CD14-positive monocyte (primary cell): ENCODE data around the gene KIF1A. TPM values are rescaled to one million over a fixed set of nuclear protein-coding genes. Genes with fewer than 3 reads are reported as not detected.

ENCODE experiments used
- DNase-seq, 3 donors: peaks; one replicate each; pipeline ENCODE4 v3.0.0-alpha.2; 2011 to 2022
- H2AFZ ChIP-seq: 2 replicates; pipeline ENCODE4 v1.6.0; 2012; ENCODE audit warnings: mild to moderate bottlenecking, low read depth, low read length, inconsistent platforms; ENCODE audit not compliant: insufficient read depth, poor library complexity, severe bottlenecking
- H3K27ac ChIP-seq, 2 donors: 1 replicate in 1 of 2; 2 replicates in 1 of 2; pipeline ENCODE4 v1.5.1; 2012 to 2013; ENCODE audit warnings: low read length in 2 of 2, control low read depth in 1 of 2, inconsistent platforms in 1 of 2, low read depth in 1 of 2, mild to moderate bottlenecking in 1 of 2
- H3K27me3 ChIP-seq, 2 donors: one replicate each; pipeline versions ENCODE4 v1.6.0 to v1.6.1; 2011 to 2013; ENCODE audit warnings: low read length in 2 of 2; ENCODE audit not compliant: control insufficient read depth in 2 of 2, insufficient read depth in 2 of 2
- H3K36me3 ChIP-seq, 2 donors: replicated peaks in 1 of 2; 1 replicate in 1 of 2; 2 replicates in 1 of 2; pipeline versions ENCODE4 v1.5.1 to v1.6.1; 2012 to 2013; ENCODE audit warnings: low read length in 2 of 2, control low read depth in 1 of 2, inconsistent platforms in 1 of 2, mild to moderate bottlenecking in 1 of 2; ENCODE audit not compliant: insufficient read depth in 2 of 2, control insufficient read depth in 1 of 2
- H3K4me1 ChIP-seq, 2 donors: 1 replicate in 1 of 2; 2 replicates in 1 of 2; pipeline versions ENCODE4 v1.5.1 to v1.6.1; 2012 to 2013; ENCODE audit warnings: low read length in 2 of 2, control low read depth in 1 of 2, inconsistent platforms in 1 of 2, mild to moderate bottlenecking in 1 of 2, moderate library complexity in 1 of 2; ENCODE audit not compliant: insufficient read depth in 2 of 2, control insufficient read depth in 1 of 2
- H3K4me2 ChIP-seq: replicated peaks from 2 replicates; pipeline ENCODE3; 2012; ENCODE audit warnings: low read length, moderate library complexity, mild to moderate bottlenecking; ENCODE audit not compliant: poor library complexity, severe bottlenecking; ENCODE audit errors: extremely low read depth
- H3K4me3 ChIP-seq, 3 experiments: fragments of 200-600 bp in 1 of 3; sonication (generic) in 1 of 3; replicated peaks in 1 of 3; 1 replicate in 2 of 3; 2 replicates in 1 of 3; pipeline ENCODE4 v1.5.1; 2011 to 2013; ENCODE audit warnings: low read length in 3 of 3, mild to moderate bottlenecking in 3 of 3, control low read depth in 2 of 3, low read depth in 2 of 3, inconsistent platforms in 1 of 3, moderate library complexity in 1 of 3
- H3K79me2 ChIP-seq: 2 replicates; pipeline ENCODE4 v1.6.0; 2012; ENCODE audit warnings: mild to moderate bottlenecking, control low read depth, inconsistent platforms, low read length, moderate library complexity; ENCODE audit not compliant: insufficient read depth
- H3K9ac ChIP-seq: 2 replicates; pipeline ENCODE4 v1.6.0; 2017; ENCODE audit warnings: low read length, mild to moderate bottlenecking; ENCODE audit not compliant: insufficient read depth, poor library complexity, severe bottlenecking
- H3K9me3 ChIP-seq, 2 donors: replicated peaks in 1 of 2; 1 replicate in 1 of 2; 2 replicates in 1 of 2; pipeline versions ENCODE4 v1.5.1 to v1.6.1; 2012 to 2013; ENCODE audit warnings: low read length in 2 of 2, control low read depth in 1 of 2; ENCODE audit not compliant: control insufficient read depth in 1 of 2, insufficient read depth in 1 of 2
- H4K20me1 ChIP-seq: 2 replicates; pipeline ENCODE4 v1.6.0; 2012; ENCODE audit warnings: mild to moderate bottlenecking, low read length, control low read depth, moderate library complexity; ENCODE audit not compliant: insufficient read depth
- H3K27ac Mint-ChIP-seq, 7 donors: one replicate each; pipeline ENCODE4 v1.8.0; 2020; ENCODE audit warnings: mild to moderate bottlenecking in 7 of 7, mixed read lengths in 7 of 7, moderate library complexity in 6 of 7, inconsistent platforms in 2 of 7
- H3K27me3 Mint-ChIP-seq, 3 donors: one replicate each; pipeline ENCODE4 v1.8.0; 2021 to 2022; ENCODE audit warnings: low read depth in 3 of 3, mild to moderate bottlenecking in 3 of 3, mixed read lengths in 3 of 3, moderate library complexity in 3 of 3, inconsistent platforms in 1 of 3
- H3K36me3 Mint-ChIP-seq, 2 donors: one replicate each; pipeline ENCODE4 v1.8.0; 2020; ENCODE audit warnings: mixed read lengths in 2 of 2, inconsistent platforms in 1 of 2, mild to moderate bottlenecking in 1 of 2
- H3K4me1 Mint-ChIP-seq: one replicate; pipeline ENCODE4 v1.8.0; 2020; ENCODE audit warnings: mild to moderate bottlenecking, mixed read lengths
- H3K4me3 Mint-ChIP-seq, 2 donors: one replicate each; pipeline ENCODE4 v1.8.0; 2020; ENCODE audit warnings: mild to moderate bottlenecking in 2 of 2, mixed read lengths in 2 of 2, moderate library complexity in 1 of 2
- H3K9me3 Mint-ChIP-seq, 7 donors: one replicate each; pipeline ENCODE4 v1.8.0; 2020 to 2022; ENCODE audit warnings: mixed read lengths in 7 of 7, mild to moderate bottlenecking in 6 of 7, moderate library complexity in 6 of 7, inconsistent platforms in 2 of 7
- CTCF ChIP-seq: fragments of 200-600 bp; IDR thresholded peaks from one replicate; pipeline ENCODE4 v1.8.0; 2022; ENCODE audit warnings: antibody characterized with exemption, mild to moderate bottlenecking
- WGBS: methylation state at CpG from one replicate; pipeline ENCODE4 v1.1.5; 2013; ENCODE audit warnings: missing lambda C conversion rate; ENCODE audit not compliant: insufficient coverage; 5-methylcytosine and 5-hydroxymethylcytosine counted together
- intact Hi-C, 2 donors: fragments of 100-400 bp; cut with micrococcal nuclease; formaldehyde crosslinking; loops; one replicate each; pipeline versions ENCODE4 v1.15.0 to v1.15.1; 2023
- polyA plus RNA-seq, 3 donors: library from polyadenylated mRNA; depleted of rRNA in 1 of 3; unstranded in 2 of 3; stranded (reverse) in 1 of 3; fragments of 300-500 nt in 2 of 3; fragments of >200 nt in 1 of 3; fragmentation: Illumina TruSeq in 2 of 3; gene quantifications; 1 replicate in 2 of 3; 2 replicates in 1 of 3; pipeline ENCODE4 v1.2.3, GENCODE V29; 2012 to 2021

KIF1A gene
- polyA plus RNA-seq, 3 donors: not detected

DNA sequence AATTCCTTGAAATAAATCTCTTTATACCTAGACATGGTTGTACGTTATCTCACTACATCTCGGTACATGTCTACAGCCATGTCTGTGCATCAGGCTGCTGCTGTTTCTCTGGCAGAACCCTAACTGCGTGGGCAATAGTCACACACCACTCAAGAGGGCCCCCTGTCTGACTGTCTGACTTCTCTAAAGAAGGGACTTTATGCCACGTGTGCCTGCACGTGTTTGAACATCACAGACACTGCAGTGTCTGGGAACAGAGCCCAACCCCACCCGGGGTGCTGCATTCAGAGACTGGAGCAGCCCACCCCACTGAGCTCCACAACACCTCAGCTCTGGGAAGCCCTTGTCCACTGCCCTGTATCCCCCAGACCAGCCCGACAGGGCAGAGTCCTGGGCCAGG, 55.0 kb downstream of the KIF1A start:
- intact Hi-C loops: no loop called here
- Mint-ChIP-seq H3K4me3 (no peak overlapping the region), H3K27ac (no peak overlapping the region), H3K36me3 (no peaks in the 10 kb centered on the region), H3K4me1 (no peaks in the 10 kb centered on the region), H3K27me3 (peaks cover 0 to 2% (median 2%) of the 10 kb centered on the region in 3 donors), H3K9me3 (no peaks in the 10 kb centered on the region)
- Histone ChIP-seq H3K27me3 (no peaks in the 10 kb centered on the region), H3K4me2 (no peak overlapping the region), H3K79me2 (no peaks in the 10 kb centered on the region), H3K36me3 (no peaks in the 10 kb centered on the region), H3K27ac (no peak overlapping the region), H2AFZ (no peak overlapping the region), H3K4me3 (no peak overlapping the region), H3K4me1 (no peaks in the 10 kb centered on the region), H3K9me3 (no peaks in the 10 kb centered on the region), H4K20me1 (no peaks in the 10 kb centered on the region), H3K9ac (no peak overlapping the region)
- DNase-seq: no peak
- no peak for TF ChIP-seq CTCF
- 93% methylated on average over 4 of the region's 7 CpGs for WGBS

DNA sequence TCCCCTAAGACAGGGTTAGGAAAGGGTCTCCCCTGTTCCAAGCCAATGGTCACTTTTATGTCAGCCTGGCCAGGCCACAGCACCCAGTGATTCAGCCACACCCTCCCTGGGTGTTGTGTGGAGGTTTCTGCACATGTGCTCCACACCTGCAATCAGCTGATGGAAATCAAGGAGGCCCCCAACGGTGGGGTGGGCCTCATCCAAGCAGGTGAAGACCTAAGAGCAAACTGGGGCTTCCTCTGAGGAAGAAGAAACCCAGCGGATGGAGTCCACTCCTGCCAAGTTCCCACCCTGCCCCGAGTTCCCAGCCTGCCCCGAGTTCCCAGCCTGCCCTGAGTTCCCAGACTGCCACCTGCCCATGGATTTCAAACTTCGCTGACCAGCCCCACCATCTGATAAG, 55.4 kb downstream of the KIF1A start:
- H3K9ac ChIP-seq: no peak overlapping the region

More for the DNA sequence above, 55.4 kb downstream of the KIF1A start:
- no peaks in the 10 kb centered on the region for H3K9me3 ChIP-seq
- H3K27me3 ChIP-seq: no peaks in the 10 kb centered on the region
- H3K4me1 ChIP-seq: no peaks in the 10 kb centered on the region
- H4K20me1 ChIP-seq: no peaks in the 10 kb centered on the region
- Mint-ChIP-seq H3K27ac (no peak overlapping the region), H3K27me3 (peaks cover 0 to 2% (median 2%) of the 10 kb centered on the region in 3 donors), H3K4me1 (no peaks in the 10 kb centered on the region), H3K9me3 (no peaks in the 10 kb centered on the region), H3K36me3 (no peaks in the 10 kb centered on the region), H3K4me3 (no peak overlapping the region)
- no peaks in the 10 kb centered on the region for H3K36me3 ChIP-seq
- no peak for DNase-seq
- no peak for TF ChIP-seq CTCF
- no peak overlapping the region for H2AFZ ChIP-seq
- H3K4me3 ChIP-seq: no peak overlapping the region
- H3K27ac ChIP-seq: no peak overlapping the region
- intact Hi-C loops: no loop called here
- H3K79me2 ChIP-seq: no peaks in the 10 kb centered on the region
- 93% methylated on average over 4 of the region's 5 CpGs for WGBS
- no peak overlapping the region for H3K4me2 ChIP-seq
